HUES6 (cell line): ENCODE data around the gene HOXB7.
A peak's percentile ranks its signal among the peaks of the same experiment; 100 is the strongest.

ENCODE experiments used
- H3K27ac ChIP-seq: 2 replicates; pipeline ENCODE4 v1.7.0; 2013; ENCODE audit warnings: low read depth, mild to moderate bottlenecking, low read length, inconsistent platforms
- H3K27me3 ChIP-seq: 2 replicates; pipeline ENCODE4 v1.6.1; 2013; ENCODE audit warnings: low read length; ENCODE audit not compliant: control insufficient read depth, insufficient read depth
- H3K36me3 ChIP-seq: 2 replicates; pipeline ENCODE4 v1.6.1; 2013; ENCODE audit warnings: low read length; ENCODE audit not compliant: control insufficient read depth, insufficient read depth
- H3K4me1 ChIP-seq: 2 replicates; pipeline ENCODE4 v1.6.1; 2013; ENCODE audit warnings: low read length; ENCODE audit not compliant: control insufficient read depth, insufficient read depth
- H3K4me3 ChIP-seq: 2 replicates; pipeline ENCODE4 v1.5.1; 2013; ENCODE audit warnings: low read depth, low read length
- H3K9ac ChIP-seq: one replicate; pipeline ENCODE4 v1.6.1; 2013; ENCODE audit warnings: mild to moderate bottlenecking, low read length
- H3K9me3 ChIP-seq: 2 replicates; pipeline ENCODE4 v1.6.1; 2013; ENCODE audit warnings: low read depth, low read length; ENCODE audit not compliant: control insufficient read depth, insufficient read depth

HOXB7 gene

DNA sequence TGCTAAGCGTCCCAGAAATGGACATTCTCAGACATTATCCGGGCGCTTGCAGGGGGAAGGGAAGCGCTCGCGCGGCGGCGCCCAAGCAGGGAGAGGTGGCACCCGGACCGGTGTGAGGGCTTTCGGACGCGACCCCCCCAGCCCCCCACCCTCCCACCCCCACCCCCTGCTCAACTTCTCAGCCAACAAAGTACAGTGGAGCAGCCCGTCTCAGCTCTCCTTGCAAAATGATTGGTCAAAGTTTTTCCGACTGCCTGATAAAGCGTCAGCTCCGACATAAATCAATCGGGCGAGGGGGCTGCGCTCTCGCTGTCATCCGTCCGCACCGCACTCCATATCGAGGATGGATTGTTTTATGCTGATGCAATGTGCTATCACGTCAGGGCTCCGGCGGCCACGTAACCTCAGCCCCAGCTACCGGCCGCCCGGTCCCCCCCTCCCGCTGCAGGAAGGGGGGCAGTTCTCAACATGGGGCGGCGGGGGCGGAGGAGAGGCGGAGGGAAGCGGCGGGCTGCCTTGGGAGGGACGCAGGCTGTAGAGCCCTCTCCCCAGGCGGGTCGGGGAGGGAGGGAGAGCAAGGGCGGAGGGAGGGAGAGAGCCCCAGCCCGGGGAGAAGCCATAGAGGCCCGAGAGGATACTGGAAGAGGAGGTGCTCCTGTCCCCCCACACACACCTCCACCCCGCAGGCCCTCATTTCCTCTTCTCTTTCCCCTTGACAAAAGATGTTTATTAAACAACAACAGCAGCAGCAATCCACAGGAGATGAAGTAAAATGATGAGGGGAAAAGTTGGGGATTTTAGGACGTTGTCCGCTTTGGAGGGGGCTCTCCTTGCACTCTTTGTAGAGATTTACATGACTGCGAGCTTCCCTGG is 15.7 kb upstream of the HOXB7 start, which contains the start of gene HOXB9:
TSS of gene HOXB9 (minus strand) at position 114 of the 873 bp plus-strand sequence. CDS start at position 25, 89 bp downstream.
- peak within 1 kb of the TSS; percentile 83 for H3K9ac ChIP-seq
- peak within 1 kb of the TSS; percentile 29; the same call in 1 of the 2 replicates for H3K27ac ChIP-seq
- no peaks in the 10 kb centered on the region for H3K36me3 ChIP-seq
- H3K4me3 ChIP-seq, result peak within 1 kb of the TSS; percentile 58
- peaks cover 7% of the 10 kb centered on the region; the same call in 1 of the 2 replicates for H3K4me1 ChIP-seq
- H3K27me3 ChIP-seq, result peaks cover 100% of the 10 kb centered on the region
- no peaks in the 10 kb centered on the region for H3K9me3 ChIP-seq

DNA sequence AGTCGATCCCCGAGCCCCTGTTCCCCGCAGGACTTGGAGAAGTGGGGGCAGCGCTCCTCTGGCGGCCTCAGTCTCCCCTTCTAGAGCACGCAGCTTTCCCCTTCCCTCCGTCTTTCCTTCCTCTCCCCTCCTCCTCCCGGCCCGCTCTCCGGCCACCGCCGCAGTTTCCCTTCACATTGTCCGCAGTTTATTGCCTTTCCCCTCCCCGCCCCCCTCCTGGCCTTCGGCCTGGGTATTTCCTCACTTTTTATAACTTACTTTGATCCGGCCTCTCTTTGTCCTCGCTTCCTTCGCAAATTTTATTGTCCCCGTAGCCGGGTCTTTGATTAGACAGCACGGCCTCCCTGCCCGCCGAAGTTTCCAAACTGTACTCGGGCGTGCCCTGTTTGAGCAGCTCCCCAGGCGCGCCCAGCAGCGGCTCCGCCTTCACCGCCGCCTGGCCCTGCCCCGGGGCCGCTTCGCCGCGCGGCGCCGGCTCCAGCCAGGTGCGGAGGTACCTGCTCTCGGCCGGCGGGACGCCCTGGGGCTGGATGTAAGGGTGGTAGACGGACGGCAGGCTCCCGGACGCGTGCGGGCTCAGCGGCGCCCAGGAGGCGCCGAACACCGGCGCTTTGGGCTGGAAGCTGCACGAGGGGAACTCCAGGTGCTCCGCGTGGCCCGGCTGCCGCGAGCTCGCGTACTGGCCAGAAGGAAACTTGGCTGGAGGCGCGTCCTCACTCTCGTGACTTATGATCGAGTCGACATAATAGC is 14.9 kb upstream of the HOXB7 start:
- Histone ChIP-seq H3K9me3 (no peaks in the 10 kb centered on the region), H3K27ac (peak overlapping the region; percentile 29; the same call in 1 of the 2 replicates), H3K27me3 (peaks cover 100% of the 10 kb centered on the region), H3K4me1 (peaks cover 7% of the 10 kb centered on the region; the same call in 1 of the 2 replicates), H3K4me3 (peak overlapping the region; percentile 58), H3K36me3 (no peaks in the 10 kb centered on the region), H3K9ac (peak overlapping the region; percentile 83)

DNA sequence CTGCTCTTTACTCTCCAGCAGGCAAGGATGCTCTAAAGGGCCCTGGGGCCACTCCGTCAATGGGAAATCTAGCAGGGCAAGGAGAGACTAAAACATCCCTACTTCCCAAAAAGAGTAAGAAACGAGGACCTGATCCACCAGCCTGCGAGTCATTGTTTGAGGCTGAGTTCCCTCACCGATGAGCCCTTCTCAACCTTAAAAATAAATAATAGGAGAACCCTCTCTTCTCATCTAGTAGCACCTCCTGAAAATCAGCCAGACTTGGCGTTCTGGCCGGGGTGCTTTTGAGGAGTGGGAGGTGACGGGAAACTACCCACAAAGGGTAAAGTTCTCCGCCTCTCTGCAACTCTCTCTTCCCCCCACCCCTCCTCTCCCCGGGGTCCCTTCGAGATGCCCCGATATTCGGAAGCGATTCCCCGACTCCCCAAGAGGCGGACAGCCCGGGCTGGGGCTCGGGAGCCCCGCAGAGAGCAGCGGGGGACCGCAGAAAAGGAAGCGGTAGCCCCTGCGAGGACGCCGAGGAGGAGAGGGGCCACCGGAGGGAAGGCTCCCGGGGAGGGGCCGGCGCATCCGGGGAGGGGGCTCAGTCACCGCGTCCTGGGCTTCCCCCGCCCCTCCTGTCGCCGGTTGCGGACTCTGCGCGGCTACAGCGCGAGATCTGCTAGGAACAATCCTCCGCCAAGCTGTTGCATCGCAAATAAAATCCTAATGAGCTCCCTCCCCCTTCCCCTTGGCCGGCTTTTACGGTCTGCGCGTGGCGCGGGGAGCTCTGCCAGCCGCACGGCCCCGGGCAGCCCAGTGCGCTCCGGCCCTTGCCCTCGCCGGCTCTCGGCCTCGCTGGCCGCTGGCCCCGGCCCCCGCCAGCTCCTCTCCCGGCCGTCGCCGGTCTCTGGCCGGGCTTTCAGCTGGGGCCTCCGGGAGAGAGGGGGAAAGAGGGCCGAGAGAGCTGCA is 14.0 kb upstream of the HOXB7 start:
- H3K9ac ChIP-seq, result peak overlapping the region; percentile 83
- H3K4me3 ChIP-seq, result peak overlapping the region; percentile 58
- peaks cover 100% of the 10 kb centered on the region for H3K27me3 ChIP-seq
- no peaks in the 10 kb centered on the region for H3K9me3 ChIP-seq
- peaks cover 15% of the 10 kb centered on the region; the same call in 1 of the 2 replicates for H3K4me1 ChIP-seq
- no peak overlapping the region for H3K27ac ChIP-seq
- H3K36me3 ChIP-seq, result no peaks in the 10 kb centered on the region

DNA sequence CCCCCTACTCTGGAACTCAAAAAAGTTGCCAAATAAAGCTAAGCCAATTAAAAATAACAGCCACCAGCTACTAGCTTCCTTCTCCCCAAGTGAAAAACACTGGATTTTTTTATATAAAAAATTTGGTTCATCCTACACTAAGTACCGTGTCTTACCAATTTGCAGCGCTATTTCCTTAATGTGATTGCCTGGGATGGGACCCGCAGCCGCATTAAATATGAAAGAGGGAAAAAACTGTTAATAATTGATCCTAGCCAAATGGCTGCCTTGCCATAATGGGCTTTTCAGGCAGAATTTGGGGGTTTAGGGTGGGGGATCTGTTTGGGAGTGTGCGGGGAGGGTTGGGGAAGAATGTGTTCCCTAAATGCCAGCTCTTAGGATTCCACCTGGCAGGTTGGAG is 13.3 kb upstream of the HOXB7 start:
- Histone ChIP-seq H3K36me3 (no peaks in the 10 kb centered on the region), H3K4me1 (peaks cover 17% of the 10 kb centered on the region; the same call in 1 of the 2 replicates), H3K4me3 (peak overlapping the region; percentile 58; the same call in 1 of the 2 replicates), H3K27me3 (peaks cover 100% of the 10 kb centered on the region), H3K9ac (peak overlapping the region; percentile 83), H3K27ac (no peak overlapping the region), H3K9me3 (no peaks in the 10 kb centered on the region)

DNA sequence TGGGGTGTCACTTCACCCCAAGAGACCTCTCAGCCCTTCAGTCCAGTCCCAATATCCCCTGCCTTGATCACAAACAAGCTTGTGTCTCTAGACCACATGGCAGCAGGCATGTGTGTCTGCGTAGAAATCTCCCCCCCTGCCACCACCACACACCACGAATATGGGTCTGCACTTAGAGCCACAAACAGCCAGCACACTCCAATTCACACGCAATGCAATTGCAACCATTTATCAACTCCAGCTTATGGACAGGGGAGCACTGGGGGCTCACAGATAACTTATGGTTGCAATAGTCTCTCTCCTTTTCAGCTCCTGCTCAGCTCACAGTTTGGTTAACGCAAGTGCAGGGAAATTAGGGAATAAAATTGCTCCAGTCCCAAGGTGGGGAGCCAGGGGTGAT is 12.8 kb upstream of the HOXB7 start:
- Histone ChIP-seq H3K27ac (no peak overlapping the region), H3K4me3 (peak overlapping the region; percentile 58), H3K4me1 (peaks cover 17% of the 10 kb centered on the region; the same call in 1 of the 2 replicates), H3K9me3 (no peaks in the 10 kb centered on the region), H3K27me3 (peaks cover 100% of the 10 kb centered on the region), H3K9ac (peak overlapping the region; percentile 83), H3K36me3 (no peaks in the 10 kb centered on the region)

DNA sequence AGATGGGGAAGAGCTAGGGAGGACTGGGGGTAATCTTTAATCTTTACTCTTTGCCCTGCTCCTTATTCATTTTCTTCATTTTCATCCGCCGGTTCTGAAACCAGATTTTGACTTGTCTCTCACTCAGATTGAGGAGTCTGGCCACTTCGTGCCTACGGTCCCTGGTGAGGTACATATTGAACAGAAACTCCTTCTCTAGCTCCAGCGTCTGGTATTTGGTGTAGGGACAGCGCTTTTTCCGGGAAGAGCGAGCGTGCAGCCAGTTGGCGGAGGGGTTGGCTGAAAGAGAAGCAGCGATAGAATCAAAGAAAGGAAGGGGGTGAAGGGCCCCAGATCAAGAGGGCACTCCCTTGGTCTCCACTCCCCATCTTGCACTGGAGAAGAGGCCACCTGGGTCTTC is 12.0 kb upstream of the HOXB7 start:
- peak overlapping the region; percentile 83 for H3K9ac ChIP-seq
- H3K27me3 ChIP-seq, result peaks cover 100% of the 10 kb centered on the region
- peaks cover 20% of the 10 kb centered on the region; the same call in 1 of the 2 replicates for H3K4me1 ChIP-seq
- no peaks in the 10 kb centered on the region for H3K36me3 ChIP-seq
- no peak overlapping the region for H3K27ac ChIP-seq
- peak overlapping the region; percentile 58; the same call in 1 of the 2 replicates for H3K4me3 ChIP-seq
- no peaks in the 10 kb centered on the region for H3K9me3 ChIP-seq

DNA sequence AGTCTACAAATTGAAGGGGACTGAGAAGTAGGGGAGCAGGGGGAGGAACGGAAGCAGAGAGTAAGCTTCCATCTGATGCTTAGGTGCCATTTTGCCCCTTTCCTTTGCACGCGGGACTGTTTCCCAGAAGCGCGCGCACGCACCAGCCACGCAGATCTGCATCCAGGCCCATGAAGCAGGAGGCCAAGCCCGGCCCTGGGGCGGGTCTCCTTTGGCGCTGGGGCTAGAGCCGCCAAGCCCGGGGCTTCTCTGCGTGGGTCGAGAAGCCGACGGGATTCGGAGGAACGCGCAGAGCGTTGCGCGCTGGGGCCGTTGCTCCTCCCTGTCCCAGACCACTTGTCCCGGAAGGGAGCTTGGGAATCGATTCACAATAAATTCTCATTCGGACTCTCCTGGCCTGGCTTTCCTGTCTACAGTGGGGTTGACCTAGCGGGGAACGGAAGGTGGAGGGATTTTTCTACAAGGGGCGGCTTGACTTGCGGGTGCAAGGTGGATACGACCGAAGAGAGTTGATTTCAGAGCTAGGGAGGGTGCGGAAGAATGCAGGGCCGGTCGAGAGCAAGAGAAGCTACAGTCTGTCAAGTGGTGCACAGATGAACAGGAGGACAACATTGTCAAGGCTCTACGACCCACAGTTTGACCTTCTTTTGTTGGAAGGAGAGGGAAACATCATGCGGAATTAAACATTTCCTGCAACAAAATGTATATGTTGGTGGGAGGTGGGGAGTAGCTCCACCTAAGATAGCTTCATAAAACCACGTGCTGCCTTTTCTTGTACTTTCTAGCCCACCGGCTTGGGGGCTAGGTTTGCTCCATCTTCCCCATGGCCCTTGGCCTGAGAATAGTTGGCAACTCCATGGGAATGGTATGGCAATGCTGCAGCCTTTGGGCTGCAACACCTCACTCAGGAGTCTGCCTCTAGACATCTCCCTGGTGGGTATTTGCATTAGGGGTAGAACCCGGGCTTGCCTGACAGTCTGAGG is 10.9 kb upstream of the HOXB7 start:
- no peak overlapping the region for H3K27ac ChIP-seq
- peak overlapping the region; percentile 83 for H3K9ac ChIP-seq
- peaks cover 14% of the 10 kb centered on the region; the same call in 1 of the 2 replicates for H3K4me1 ChIP-seq
- no peaks in the 10 kb centered on the region for H3K9me3 ChIP-seq
- H3K27me3 ChIP-seq, result peaks cover 100% of the 10 kb centered on the region
- H3K4me3 ChIP-seq, result peak overlapping the region; percentile 19; the same call in 1 of the 2 replicates
- no peaks in the 10 kb centered on the region for H3K36me3 ChIP-seq

DNA sequence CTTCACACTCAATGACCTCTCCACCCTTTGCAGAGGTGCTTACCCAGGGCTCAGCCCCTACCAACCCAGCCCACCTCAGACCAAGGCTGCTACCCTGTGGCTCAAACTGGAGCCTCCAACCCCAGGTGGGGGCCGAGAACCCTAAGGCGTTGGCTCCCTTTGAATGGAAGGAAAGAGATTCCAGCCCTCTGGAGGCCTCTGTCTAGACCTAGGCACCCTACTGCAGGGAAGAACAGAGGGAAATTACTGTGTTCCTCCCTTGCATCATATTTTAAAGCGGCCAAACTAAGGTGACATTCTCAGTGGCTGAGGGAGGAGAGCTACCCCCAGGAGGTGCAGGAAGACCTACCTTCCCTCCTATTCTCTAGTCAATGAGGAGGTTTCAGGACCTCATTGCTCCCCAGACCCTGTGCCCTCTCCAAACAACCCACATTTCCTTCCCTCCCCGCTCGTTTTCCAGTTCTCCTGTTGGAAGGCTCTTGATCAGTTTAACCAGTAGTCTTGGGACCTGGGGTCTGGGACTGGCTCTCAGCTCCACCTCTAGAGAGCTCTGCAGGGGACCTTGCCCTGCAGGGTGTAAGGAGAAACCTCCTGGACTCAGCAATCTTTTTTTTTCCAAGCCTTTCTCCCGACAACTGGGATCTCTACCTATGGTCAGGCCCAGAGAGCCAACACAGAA is 9.8 kb upstream of the HOXB7 start:
- Histone ChIP-seq H3K9me3 (no peaks in the 10 kb centered on the region), H3K4me3 (peak overlapping the region; percentile 32; the same call in 1 of the 2 replicates), H3K27me3 (peaks cover 100% of the 10 kb centered on the region), H3K27ac (no peak overlapping the region; the same call in 1 of the 2 replicates), H3K4me1 (peaks cover 13% of the 10 kb centered on the region; the same call in 1 of the 2 replicates), H3K9ac (peak overlapping the region; percentile 87), H3K36me3 (no peaks in the 10 kb centered on the region)

DNA sequence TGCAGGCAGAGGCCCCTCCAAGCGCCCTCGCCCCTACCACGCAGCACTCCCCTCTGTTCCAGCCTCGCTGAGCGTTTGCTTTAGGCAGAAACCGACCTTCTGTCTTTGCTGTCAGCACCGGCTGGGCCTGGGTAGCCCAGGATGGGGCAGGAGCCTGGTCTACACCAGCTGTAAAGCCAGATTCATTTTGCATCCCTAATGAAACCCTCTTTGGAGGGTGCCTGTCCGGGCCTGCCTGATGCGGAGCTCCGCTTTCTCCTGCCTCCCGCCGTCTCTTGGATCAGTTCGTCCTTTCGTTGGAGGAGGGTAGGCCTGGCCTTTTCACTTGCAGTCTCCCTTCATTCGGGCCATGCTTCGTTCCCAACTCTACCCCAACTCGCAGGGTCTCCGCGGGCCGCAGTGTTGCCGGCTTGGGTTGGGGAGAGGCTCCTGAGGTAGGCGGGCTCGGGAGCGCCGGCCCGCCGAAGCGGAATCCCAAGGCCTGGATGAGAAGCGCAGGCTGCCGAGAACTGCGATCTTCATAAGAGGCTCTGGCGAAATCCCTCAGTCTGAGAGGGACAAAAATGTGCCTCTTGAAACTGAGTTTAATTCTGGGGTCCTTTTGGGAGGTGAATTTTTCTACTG is 9.1 kb upstream of the HOXB7 start:
- H3K27me3 ChIP-seq, result peaks cover 100% of the 10 kb centered on the region
- H3K9ac ChIP-seq, result peak overlapping the region; percentile 87
- no peaks in the 10 kb centered on the region for H3K9me3 ChIP-seq
- H3K36me3 ChIP-seq, result no peaks in the 10 kb centered on the region
- H3K27ac ChIP-seq, result no peak overlapping the region; the same call in 1 of the 2 replicates
- peak overlapping the region; percentile 32; the same call in 1 of the 2 replicates for H3K4me3 ChIP-seq
- H3K4me1 ChIP-seq, result peaks cover 13% of the 10 kb centered on the region; the same call in 1 of the 2 replicates
